ENCODE data around the gene MAPK10.

DNA sequence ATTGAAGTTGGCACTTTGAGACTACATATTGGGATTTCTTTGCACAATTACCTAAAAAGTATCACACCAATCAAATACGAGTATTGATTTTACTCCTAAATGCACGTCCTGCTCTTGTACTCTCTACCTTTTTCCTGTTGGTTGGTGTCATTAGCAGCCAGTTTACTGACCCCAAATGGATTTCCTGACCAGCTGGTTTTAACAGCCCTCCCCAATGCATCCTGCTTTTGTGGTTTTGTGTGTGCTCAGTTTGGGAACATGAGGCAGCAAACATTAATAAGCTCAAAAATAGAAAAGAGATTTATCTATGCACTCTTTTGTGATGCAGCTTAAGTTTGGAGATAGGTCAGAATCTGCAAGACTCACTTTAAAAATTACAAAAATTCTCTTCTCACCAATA is 230.3 kb downstream of the MAPK10 start:
- TF ChIP-seq POLR2A (IDR thresholded peaks at IDR 0.05; ENCODE audit: low read length), result no peak
- TF ChIP-seq, protein P1, sequence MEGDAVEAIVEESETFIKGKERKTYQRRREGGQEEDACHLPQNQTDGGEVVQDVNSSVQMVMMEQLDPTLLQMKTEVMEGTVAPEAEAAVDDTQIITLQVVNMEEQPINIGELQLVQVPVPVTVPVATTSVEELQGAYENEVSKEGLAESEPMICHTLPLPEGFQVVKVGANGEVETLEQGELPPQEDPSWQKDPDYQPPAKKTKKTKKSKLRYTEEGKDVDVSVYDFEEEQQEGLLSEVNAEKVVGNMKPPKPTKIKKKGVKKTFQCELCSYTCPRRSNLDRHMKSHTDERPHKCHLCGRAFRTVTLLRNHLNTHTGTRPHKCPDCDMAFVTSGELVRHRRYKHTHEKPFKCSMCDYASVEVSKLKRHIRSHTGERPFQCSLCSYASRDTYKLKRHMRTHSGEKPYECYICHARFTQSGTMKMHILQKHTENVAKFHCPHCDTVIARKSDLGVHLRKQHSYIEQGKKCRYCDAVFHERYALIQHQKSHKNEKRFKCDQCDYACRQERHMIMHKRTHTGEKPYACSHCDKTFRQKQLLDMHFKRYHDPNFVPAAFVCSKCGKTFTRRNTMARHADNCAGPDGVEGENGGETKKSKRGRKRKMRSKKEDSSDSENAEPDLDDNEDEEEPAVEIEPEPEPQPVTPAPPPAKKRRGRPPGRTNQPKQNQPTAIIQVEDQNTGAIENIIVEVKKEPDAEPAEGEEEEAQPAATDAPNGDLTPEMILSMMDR (IDR thresholded peaks at IDR 0.05), result no peak
- TF ChIP-seq ESRRA (IDR thresholded peaks at IDR 0.05; ENCODE audit: borderline replicate concordance, low read length), result no peak
- TF ChIP-seq CHD4 (IDR thresholded peaks at IDR 0.05; ENCODE audit: borderline replicate concordance), result no peak
- no peak for TF ChIP-seq ZFP36 (IDR thresholded peaks at IDR 0.05; ENCODE audit: borderline replicate concordance, partially characterized antibody)
- TF ChIP-seq CHD2 (IDR thresholded peaks at IDR 0.05; ENCODE audit: low read length, partially characterized antibody), result no peak
